A673 (cell line): ENCODE measurements around the gene C1QTNF8.

Source experiments
- EZH2 ChIP-seq: fragments of 200-600 bp; sonication (generic); IDR thresholded peaks from 2 replicates; pipeline ENCODE4 v1.6.1; 2017; ENCODE audit warnings: borderline replicate concordance, low read depth, mild to moderate bottlenecking, mixed read lengths, antibody characterized with exemption, low read length; ENCODE audit not compliant: poor library complexity, severe bottlenecking
- TF ChIP-seq, protein P1 (sequence below): fragments of 300-800, 200-600 bp; sonication (generic); conservative IDR thresholded peaks from 2 replicates; pipeline ENCODE4 v1.5.1; 2017; ENCODE audit warnings: low read depth, mild to moderate bottlenecking, antibody characterized with exemption, low read length, moderate library complexity, mixed read lengths

DNA sequence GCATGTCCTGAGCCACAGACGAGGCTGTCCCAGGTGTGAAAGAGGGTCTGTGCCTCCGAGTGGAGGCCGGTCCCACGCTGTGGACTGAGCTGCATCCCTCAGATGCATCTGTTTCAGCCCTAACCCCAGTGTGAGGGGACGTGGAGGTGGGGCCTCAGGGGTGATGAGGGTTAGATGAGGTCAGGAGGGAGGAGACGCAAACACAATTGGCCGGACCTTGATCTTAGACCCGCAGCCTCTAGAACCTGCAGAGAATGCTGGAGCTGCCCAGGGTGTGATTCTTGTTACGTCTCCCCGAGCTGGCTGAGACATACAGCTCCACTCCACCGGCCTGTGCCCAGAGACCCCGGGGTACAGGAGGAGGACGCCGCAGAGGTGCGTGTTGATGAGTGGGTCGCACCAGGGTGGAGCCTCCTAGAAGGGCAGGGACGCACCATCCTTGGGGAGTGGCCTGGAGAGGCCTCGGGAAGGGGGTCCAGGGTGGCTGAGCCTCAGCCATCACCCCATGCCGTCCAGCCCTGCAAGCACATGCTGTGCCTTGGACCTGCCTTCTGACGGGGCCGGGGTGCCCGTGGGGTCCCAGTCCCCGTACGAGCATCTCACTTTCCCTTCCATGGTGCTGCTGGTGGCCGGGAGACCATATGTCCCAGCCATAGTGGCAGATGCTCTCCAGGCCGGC, 16.6 kb upstream of the C1QTNF8 start:
- TF ChIP-seq, protein P1, sequence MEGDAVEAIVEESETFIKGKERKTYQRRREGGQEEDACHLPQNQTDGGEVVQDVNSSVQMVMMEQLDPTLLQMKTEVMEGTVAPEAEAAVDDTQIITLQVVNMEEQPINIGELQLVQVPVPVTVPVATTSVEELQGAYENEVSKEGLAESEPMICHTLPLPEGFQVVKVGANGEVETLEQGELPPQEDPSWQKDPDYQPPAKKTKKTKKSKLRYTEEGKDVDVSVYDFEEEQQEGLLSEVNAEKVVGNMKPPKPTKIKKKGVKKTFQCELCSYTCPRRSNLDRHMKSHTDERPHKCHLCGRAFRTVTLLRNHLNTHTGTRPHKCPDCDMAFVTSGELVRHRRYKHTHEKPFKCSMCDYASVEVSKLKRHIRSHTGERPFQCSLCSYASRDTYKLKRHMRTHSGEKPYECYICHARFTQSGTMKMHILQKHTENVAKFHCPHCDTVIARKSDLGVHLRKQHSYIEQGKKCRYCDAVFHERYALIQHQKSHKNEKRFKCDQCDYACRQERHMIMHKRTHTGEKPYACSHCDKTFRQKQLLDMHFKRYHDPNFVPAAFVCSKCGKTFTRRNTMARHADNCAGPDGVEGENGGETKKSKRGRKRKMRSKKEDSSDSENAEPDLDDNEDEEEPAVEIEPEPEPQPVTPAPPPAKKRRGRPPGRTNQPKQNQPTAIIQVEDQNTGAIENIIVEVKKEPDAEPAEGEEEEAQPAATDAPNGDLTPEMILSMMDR, result no peak
- TF ChIP-seq EZH2, result no peak
